Esophagus muscularis mucosa (tissue), 4 donors: ENCODE results near the gene SDK2. TPM values are rescaled to one million over a fixed set of nuclear protein-coding genes. Genes with fewer than 3 reads are reported as not detected.

Experiments
- DNase-seq: peaks from one replicate; pipeline ENCODE4 v3.0.0-alpha.2; 2017; ENCODE audit errors: extremely low spot score
- H3K27ac ChIP-seq, 4 donors: fragments of 200-600 bp; sonication (generic); replicated peaks in 1 of 4; 1 replicate in 3 of 4; 2 replicates in 1 of 4; pipeline ENCODE4 v1.5.1; 2016 to 2019; ENCODE audit warnings: mild to moderate bottlenecking in 1 of 4
- H3K27me3 ChIP-seq, 4 donors: fragments of 200-600 bp; sonication (generic); one replicate each; pipeline versions ENCODE4 v1.5.1 to v1.6.0; 2016 to 2019
- H3K36me3 ChIP-seq, 4 donors: fragments of 200-600 bp; sonication (generic); one replicate each; pipeline ENCODE4 v1.5.1; 2016 to 2019
- H3K4me1 ChIP-seq, 4 donors: fragments of 200-600 bp; sonication (generic); one replicate each; pipeline ENCODE4 v1.5.1; 2016 to 2019
- H3K4me3 ChIP-seq, 4 donors: fragments of 200-600 bp; sonication (generic); 1 replicate in 2 of 4; 2 replicates in 2 of 4; pipeline ENCODE4 v1.5.1; 2016 to 2019; ENCODE audit warnings: mild to moderate bottlenecking in 4 of 4, moderate library complexity in 1 of 4
- H3K9me3 ChIP-seq, 4 donors: fragments of 200-600 bp; sonication (generic); 1 replicate in 3 of 4; 2 replicates in 1 of 4; pipeline ENCODE4 v1.5.1; 2016 to 2019
- EP300 ChIP-seq: sonication (generic); formaldehyde crosslinking; IDR thresholded peaks from one replicate; pipeline ENCODE4 v1.6.1; 2017; ENCODE audit warnings: antibody characterized with exemption
- POLR2A ChIP-seq: fragments of 450-650 bp; IDR thresholded peaks from one replicate; pipeline ENCODE4 v1.6.1; 2017; ENCODE audit warnings: antibody characterized with exemption, moderate library complexity, mild to moderate bottlenecking, low read depth
- POLR2AphosphoS5 ChIP-seq, 2 donors: sonication (generic); formaldehyde crosslinking; IDR thresholded peaks; one replicate each; pipeline ENCODE4 v1.6.1; 2017; ENCODE audit warnings: antibody characterized with exemption in 2 of 2
- WGBS: methylation state at CpG from one replicate; pipeline ENCODE4 v1.1.5; 2018; 5-methylcytosine and 5-hydroxymethylcytosine counted together
- intact Hi-C: fragments of 100-400 bp; cut with DNase I; formaldehyde crosslinking; loops from one replicate; pipeline ENCODE4 v1.15.1; 2023
- total RNA-seq, 4 donors: library from RNA; depleted of rRNA; stranded (reverse); fragments of >200 nt; gene quantifications; one replicate each; pipeline versions ENCODE4 v1.1.0 to v1.2.1, GENCODE V29; 2016
- TF ChIP-seq, protein P1 (sequence below), 3 experiments: fragments of 200-600 bp in 2 of 3; fragments of 450-650 bp in 1 of 3; sonication (generic) in 2 of 3; IDR thresholded peaks; one replicate each; pipeline ENCODE4 v1.5.1; 2017 to 2019; ENCODE audit warnings: antibody characterized with exemption in 3 of 3, mild to moderate bottlenecking in 2 of 3, moderate library complexity in 1 of 3

The SDK2 gene
- total RNA-seq, 4 donors from 2014 or later: 0.42 to 2.0 (median 1.2) TPM

DNA sequence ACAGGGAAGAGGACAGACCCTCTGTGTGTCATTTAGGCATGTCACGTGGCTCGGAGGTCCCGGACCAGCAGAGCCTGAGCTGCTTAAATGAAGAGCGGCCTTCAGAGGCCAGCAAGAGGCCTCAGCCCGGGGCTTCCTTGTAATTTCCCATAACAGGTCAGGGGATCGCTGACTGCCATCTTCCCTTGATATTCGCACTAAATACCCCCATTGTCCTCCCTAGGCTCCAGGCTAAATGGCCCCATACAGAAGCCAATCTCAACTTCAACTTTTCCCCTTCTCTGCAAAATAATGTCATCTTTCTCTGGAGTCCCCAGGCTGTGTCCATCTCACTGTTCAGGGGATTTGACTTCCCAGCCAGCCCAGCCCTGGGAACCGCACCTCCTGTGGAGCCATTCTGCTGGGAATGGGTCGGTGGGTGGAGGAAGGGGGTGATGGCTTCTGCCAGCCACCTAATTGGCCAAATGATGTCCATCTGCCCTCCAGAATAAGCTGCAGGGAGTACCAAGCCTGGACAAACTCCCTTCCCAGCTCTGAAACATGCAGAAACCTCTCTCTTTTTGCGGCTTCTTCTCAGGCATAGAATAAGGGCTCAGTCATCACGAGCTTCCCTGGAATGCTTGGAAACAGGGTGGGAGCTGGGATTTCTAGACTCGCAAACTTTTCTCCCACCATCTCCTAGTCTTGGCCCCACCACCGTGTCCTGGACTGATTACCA, 129.9 kb downstream of the SDK2 start:
- 88% methylated on average over 13 of the region's 13 CpGs for WGBS

GRCh38 chr17:73513426-73513825, 130.8 kb downstream of the SDK2 start:
- TF ChIP-seq POLR2A (no peak), POLR2AphosphoS5 (IDR thresholded peaks at IDR 0.05) (no peak), EP300 (no peak)
- TF ChIP-seq, protein P1, sequence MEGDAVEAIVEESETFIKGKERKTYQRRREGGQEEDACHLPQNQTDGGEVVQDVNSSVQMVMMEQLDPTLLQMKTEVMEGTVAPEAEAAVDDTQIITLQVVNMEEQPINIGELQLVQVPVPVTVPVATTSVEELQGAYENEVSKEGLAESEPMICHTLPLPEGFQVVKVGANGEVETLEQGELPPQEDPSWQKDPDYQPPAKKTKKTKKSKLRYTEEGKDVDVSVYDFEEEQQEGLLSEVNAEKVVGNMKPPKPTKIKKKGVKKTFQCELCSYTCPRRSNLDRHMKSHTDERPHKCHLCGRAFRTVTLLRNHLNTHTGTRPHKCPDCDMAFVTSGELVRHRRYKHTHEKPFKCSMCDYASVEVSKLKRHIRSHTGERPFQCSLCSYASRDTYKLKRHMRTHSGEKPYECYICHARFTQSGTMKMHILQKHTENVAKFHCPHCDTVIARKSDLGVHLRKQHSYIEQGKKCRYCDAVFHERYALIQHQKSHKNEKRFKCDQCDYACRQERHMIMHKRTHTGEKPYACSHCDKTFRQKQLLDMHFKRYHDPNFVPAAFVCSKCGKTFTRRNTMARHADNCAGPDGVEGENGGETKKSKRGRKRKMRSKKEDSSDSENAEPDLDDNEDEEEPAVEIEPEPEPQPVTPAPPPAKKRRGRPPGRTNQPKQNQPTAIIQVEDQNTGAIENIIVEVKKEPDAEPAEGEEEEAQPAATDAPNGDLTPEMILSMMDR (IDR thresholded peaks at IDR 0.05): no peak
- intact Hi-C loops: no loop called here
- no peak overlapping the region for H3K27ac ChIP-seq
- H3K4me1 ChIP-seq: no peaks in the 10 kb centered on the region
- no peak overlapping the region for H3K4me3 ChIP-seq
- DNase-seq: no peak
- peaks cover 0 to 33% (median 0%) of the 10 kb centered on the region in 4 donors for H3K27me3 ChIP-seq
- no peaks in the 10 kb centered on the region for H3K9me3 ChIP-seq
- H3K36me3 ChIP-seq: no peaks in the 10 kb centered on the region
- 77% methylated on average over 10 of the region's 10 CpGs for WGBS

More for the DNA sequence above, 129.9 kb downstream of the SDK2 start:
- Histone ChIP-seq H3K36me3 (no peaks in the 10 kb centered on the region), H3K9me3 (no peaks in the 10 kb centered on the region), H3K27ac (no peak overlapping the region), H3K4me3 (no peak overlapping the region), H3K4me1 (no peaks in the 10 kb centered on the region), H3K27me3 (peaks cover 0 to 25% (median 0%) of the 10 kb centered on the region in 4 donors)
- no peak for DNase-seq
- intact Hi-C loops: no loop called here
- TF ChIP-seq, protein P1 (IDR thresholded peaks at IDR 0.05): no peak

GRCh38 chr17:73511719-73512115, 132.5 kb downstream of the SDK2 start:
- DNase-seq: no peak
- Histone ChIP-seq H3K27me3 (peaks cover 0 to 43% (median 0%) of the 10 kb centered on the region in 4 donors), H3K27ac (no peak overlapping the region), H3K4me3 (no peak overlapping the region), H3K4me1 (no peaks in the 10 kb centered on the region), H3K36me3 (no peaks in the 10 kb centered on the region), H3K9me3 (no peaks in the 10 kb centered on the region)
- 75% methylated on average over 5 of the region's 5 CpGs for WGBS
- TF ChIP-seq EP300: no peak
- TF ChIP-seq POLR2AphosphoS5 (IDR thresholded peaks at IDR 0.05): no peak
- no peak for TF ChIP-seq POLR2A
- TF ChIP-seq, protein P1 (IDR thresholded peaks at IDR 0.05): no peak
- intact Hi-C loops: no loop called here

DNA sequence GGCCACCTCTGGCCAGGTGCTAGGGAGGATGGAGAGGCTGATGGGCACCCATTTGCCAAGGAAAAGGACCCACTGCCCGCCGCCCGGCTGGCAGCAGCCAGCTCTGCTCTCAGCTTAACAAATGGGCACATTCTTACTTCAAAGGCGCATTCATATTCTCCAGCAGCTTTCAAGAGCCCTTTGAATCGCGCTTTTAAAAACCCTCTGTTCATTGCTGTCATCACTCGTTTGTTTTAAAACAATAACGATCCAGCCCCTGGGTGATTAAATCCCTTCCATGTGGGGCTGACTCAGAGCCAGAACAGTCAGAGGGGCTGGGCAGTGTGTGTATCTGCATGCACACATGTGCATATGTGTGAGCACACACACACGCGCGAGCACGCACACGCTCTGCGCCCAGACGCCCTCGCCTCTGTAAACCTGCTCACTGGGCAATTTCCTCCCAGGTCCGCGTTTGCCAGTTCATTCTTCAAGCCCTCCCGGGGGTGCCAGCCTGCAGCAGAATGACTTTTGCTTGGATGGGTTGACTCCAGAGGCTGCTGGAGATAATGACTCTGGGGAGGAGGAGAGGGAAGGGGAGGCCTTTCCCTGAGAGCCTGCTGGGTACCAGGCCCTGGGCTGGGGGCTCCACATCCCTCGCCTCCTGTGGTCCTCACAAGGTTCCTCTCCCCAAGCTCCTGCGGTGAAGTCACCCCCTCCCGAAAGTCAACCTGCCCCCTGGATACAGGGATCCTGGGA, 133.1 kb downstream of the SDK2 start:
- Histone ChIP-seq H3K4me3 (no peak overlapping the region), H3K36me3 (no peaks in the 10 kb centered on the region), H3K9me3 (no peaks in the 10 kb centered on the region), H3K27me3 (peaks cover 0 to 44% (median 0%) of the 10 kb centered on the region in 4 donors), H3K27ac (no peak overlapping the region), H3K4me1 (no peaks in the 10 kb centered on the region)
- no peak for DNase-seq
- WGBS: 74% methylated on average over 18 of the region's 22 CpGs
- intact Hi-C loops: no loop called here
- TF ChIP-seq EP300 (no peak), POLR2A (no peak), POLR2AphosphoS5 (IDR thresholded peaks at IDR 0.05) (no peak)
- TF ChIP-seq, protein P1 (IDR thresholded peaks at IDR 0.05): no peak
